NT2/D1 (cell line): ENCODE data around the gene DLG2.

Source experiments
- DNase-seq: peaks from one replicate; pipeline ENCODE4 v3.0.0-alpha.2; 2011; ENCODE audit warnings: low read depth, low spot score
- H3K27me3 ChIP-seq: 2 replicates; pipeline ENCODE4 v1.6.0; 2011; ENCODE audit warnings: mild to moderate bottlenecking; ENCODE audit not compliant: insufficient read length, insufficient read depth
- H3K36me3 ChIP-seq: 2 replicates; pipeline ENCODE4 v1.6.1; 2011; ENCODE audit warnings: mild to moderate bottlenecking, low read length, mixed read lengths; ENCODE audit not compliant: insufficient read depth, insufficient read length
- H3K4me1 ChIP-seq: 2 replicates; pipeline ENCODE4 v1.5.1; 2011; ENCODE audit not compliant: insufficient read depth, insufficient read length
- H3K4me3 ChIP-seq: 2 replicates; pipeline ENCODE4 v1.5.1; 2011; ENCODE audit warnings: low read depth; ENCODE audit not compliant: insufficient read length
- H3K9ac ChIP-seq: 2 replicates; pipeline ENCODE4 v1.6.0; 2011; ENCODE audit warnings: low read depth; ENCODE audit not compliant: insufficient read length
- H3K9me3 ChIP-seq: 2 replicates; pipeline ENCODE4 v1.5.1; 2011; ENCODE audit warnings: mild to moderate bottlenecking, low read length; ENCODE audit not compliant: insufficient read depth
- SUZ12 ChIP-seq: IDR thresholded peaks from 2 replicates; pipeline ENCODE4 v1.6.1; 2011; ENCODE audit not compliant: insufficient read length, insufficient read depth; ENCODE audit errors: extremely low read depth
- YY1 ChIP-seq: IDR thresholded peaks from 2 replicates; pipeline ENCODE4 v1.6.1; 2011; ENCODE audit not compliant: insufficient read length, insufficient read depth
- ZNF274 ChIP-seq: IDR thresholded peaks from 2 replicates; pipeline ENCODE4 v1.6.1; 2011; ENCODE audit warnings: mild to moderate bottlenecking, low read depth, low read length

The DLG2 gene

GRCh38 chr11:85652786-85653447 lies 25.8 kb upstream of the DLG2 start:
- Histone ChIP-seq H3K36me3 (peaks cover 25% of the 10 kb centered on the region), H3K9me3 (no peaks in the 10 kb centered on the region), H3K4me1 (no peaks in the 10 kb centered on the region), H3K27me3 (no peaks in the 10 kb centered on the region), H3K9ac (no peak overlapping the region), H3K4me3 (no peak overlapping the region)
- DNase-seq: no peak
- TF ChIP-seq SUZ12 (no peak), ZNF274 (no peak), YY1 (no peak)

- Histone ChIP-seq H3K4me1 (no peaks in the 10 kb centered on the region), H3K27me3 (no peaks in the 10 kb centered on the region), H3K9me3 (no peaks in the 10 kb centered on the region), H3K9ac (no peak overlapping the region), H3K36me3 (peaks cover 7% of the 10 kb centered on the region), H3K4me3 (no peak overlapping the region)
- TF ChIP-seq YY1: no peak
- no peak for TF ChIP-seq SUZ12
- no peak for TF ChIP-seq ZNF274
- DNase-seq: no peak
These were observed 24.0 kb upstream of the DLG2 start for GRCh38 chr11:85651118-85651517.

GRCh38 chr11:85647604-85648299 lies 20.6 kb upstream of the DLG2 start, which contains the start of gene TMEM126A:
TMEM126A (plus strand) TSS chr11:85647967; CDS start chr11:85650256, 2,289 bp downstream.
- Histone ChIP-seq H3K4me1 (no peaks in the 10 kb centered on the region), H3K4me3 (peak within 1 kb of the TSS; percentile 75), H3K36me3 (peaks cover 2% of the 10 kb centered on the region), H3K27me3 (no peaks in the 10 kb centered on the region), H3K9ac (peak within 1 kb of the TSS; percentile 81), H3K9me3 (no peaks in the 10 kb centered on the region)
- DNase-seq: peak; percentile 86
- TF ChIP-seq YY1: peak; percentile 83
- no peak for TF ChIP-seq SUZ12
- TF ChIP-seq ZNF274: no peak

- DNase-seq: no peak
- Histone ChIP-seq H3K4me1 (no peaks in the 10 kb centered on the region), H3K9ac (peak overlapping the region; percentile 76), H3K27me3 (no peaks in the 10 kb centered on the region), H3K9me3 (no peaks in the 10 kb centered on the region), H3K36me3 (peaks cover 2% of the 10 kb centered on the region), H3K4me3 (peak overlapping the region; percentile 75)
- TF ChIP-seq ZNF274: no peak
- no peak for TF ChIP-seq YY1
- TF ChIP-seq SUZ12: no peak
These were observed 19.9 kb upstream of the DLG2 start for GRCh38 chr11:85647078-85647477.

- H3K36me3 ChIP-seq: peaks cover under 1% of the 10 kb centered on the region
- H3K4me1 ChIP-seq: no peaks in the 10 kb centered on the region
- no peaks in the 10 kb centered on the region for H3K27me3 ChIP-seq
- H3K9ac ChIP-seq: no peak overlapping the region
- no peaks in the 10 kb centered on the region for H3K9me3 ChIP-seq
- no peak for DNase-seq
- TF ChIP-seq SUZ12 (no peak), YY1 (no peak), ZNF274 (no peak)
- H3K4me3 ChIP-seq: no peak overlapping the region
These were observed 16.1 kb upstream of the DLG2 start for GRCh38 chr11:85643191-85643614.

- Histone ChIP-seq H3K4me1 (no peaks in the 10 kb centered on the region), H3K9me3 (no peaks in the 10 kb centered on the region), H3K9ac (no peak overlapping the region), H3K27me3 (no peaks in the 10 kb centered on the region), H3K4me3 (no peak overlapping the region), H3K36me3 (peaks cover 51% of the 10 kb centered on the region)
- DNase-seq: no peak
- TF ChIP-seq ZNF274 (no peak), YY1 (no peak), SUZ12 (no peak)
These were observed 7.6 kb upstream of the DLG2 start for GRCh38 chr11:85634747-85635146.

GRCh38 chr11:85628771-85629341 lies 1.7 kb upstream of the DLG2 start:
- H3K36me3 ChIP-seq: peaks cover 25% of the 10 kb centered on the region
- H3K9me3 ChIP-seq: no peaks in the 10 kb centered on the region
- H3K4me1 ChIP-seq: no peaks in the 10 kb centered on the region
- no peak for TF ChIP-seq ZNF274
- TF ChIP-seq YY1: no peak
- TF ChIP-seq SUZ12: no peak
- H3K4me3 ChIP-seq: peak overlapping the region; percentile 87
- no peak for DNase-seq
- peak overlapping the region; percentile 62 for H3K9ac ChIP-seq
- H3K27me3 ChIP-seq: no peaks in the 10 kb centered on the region
